HL-60 (cell line): Measurements from ENCODE around the gene ATG10.

Experiments used
- DNase-seq, 2 experiments: peaks; one replicate each; pipeline ENCODE4 v3.0.0-alpha.2; 2010 to 2020; ENCODE audit warnings: low read depth in 1 of 2, low spot score in 1 of 2
- H3K27ac ChIP-seq: fragments of 250-450 bp; sonication (Bioruptor Pico); replicated peaks from 2 replicates; pipeline ENCODE4 v1.5.1; 2020; ENCODE audit warnings: mild to moderate bottlenecking, moderate library complexity
- H3K27me3 ChIP-seq: fragments of 250-450 bp; sonication (Bioruptor Pico); 2 replicates; pipeline ENCODE4 v1.5.1; 2021; ENCODE audit warnings: mild to moderate bottlenecking, moderate library complexity; ENCODE audit not compliant: insufficient read depth, poor library complexity, severe bottlenecking
- H3K4me3 ChIP-seq: replicated peaks from 2 replicates; pipeline ENCODE4 v1.5.1; 2011; ENCODE audit warnings: mild to moderate bottlenecking, control low read depth, low read length; ENCODE audit not compliant: insufficient read depth
- CTCF ChIP-seq: IDR thresholded peaks from one replicate; pipeline ENCODE4 v1.5.1; 2011; ENCODE audit warnings: low read length, control low read depth, inconsistent platforms; ENCODE audit not compliant: insufficient read depth
- GABPA ChIP-seq: IDR thresholded peaks from 2 replicates; pipeline ENCODE4 v1.6.1; 2012; ENCODE audit warnings: low read depth
- POLR2AphosphoS5 ChIP-seq: IDR thresholded peaks from 2 replicates; pipeline ENCODE4 v1.6.1; 2012; ENCODE audit warnings: low read depth
- REST ChIP-seq: IDR thresholded peaks from 2 replicates; pipeline ENCODE4 v1.6.1; 2012; ENCODE audit warnings: low read depth; ENCODE audit not compliant: insufficient replicate concordance
- SPI1 ChIP-seq: IDR thresholded peaks from 2 replicates; pipeline ENCODE4 v1.6.1; 2012; ENCODE audit warnings: low read depth, mild to moderate bottlenecking, borderline replicate concordance

ATG10 gene

GRCh38 chr5:82244854-82245635 is 273.2 kb downstream of the ATG10 start:
- TF ChIP-seq CTCF (no peak), POLR2AphosphoS5 (no peak), GABPA (no peak), REST (no peak), SPI1 (no peak)
- Histone ChIP-seq H3K27me3 (no peaks in the 10 kb centered on the region), H3K27ac (no peak overlapping the region), H3K4me3 (no peak overlapping the region)
- DNase-seq, result no peak

- no peaks in the 10 kb centered on the region for H3K27me3 ChIP-seq
- no peak for TF ChIP-seq SPI1
- no peak for DNase-seq
These were observed 275.2 kb downstream of the ATG10 start for GRCh38 chr5:82246960-82247574.

GRCh38 chr5:82252744-82253143 is 280.9 kb downstream of the ATG10 start:
- no peaks in the 10 kb centered on the region for H3K27me3 ChIP-seq
- H3K27ac ChIP-seq, result no peak overlapping the region
- H3K4me3 ChIP-seq, result no peak overlapping the region
- no peak for TF ChIP-seq CTCF
- no peak for TF ChIP-seq GABPA
- TF ChIP-seq POLR2AphosphoS5, result no peak
- no peak for TF ChIP-seq SPI1
- no peak for TF ChIP-seq REST
- DNase-seq, result no peak

More at GRCh38 chr5:82246960-82247574, 275.2 kb downstream of the ATG10 start:
- Histone ChIP-seq H3K27ac (no peak overlapping the region), H3K4me3 (no peak overlapping the region)

GRCh38 chr5:82255844-82256243 is 284.0 kb downstream of the ATG10 start:
- TF ChIP-seq REST, result no peak
- no peak for TF ChIP-seq POLR2AphosphoS5
- no peak for TF ChIP-seq CTCF
- Histone ChIP-seq H3K27me3 (no peaks in the 10 kb centered on the region), H3K27ac (no peak overlapping the region), H3K4me3 (no peak overlapping the region)
- no peak for DNase-seq
